KMS-11 (cell line): ENCODE results near the gene IL1RL1.

ENCODE experiments used
- H2AFZ ChIP-seq: fragments of 200-600 bp; sonication (generic); 2 replicates; pipeline ENCODE4 v1.6.1; 2016; ENCODE audit warnings: antibody characterized with exemption, mixed run types, low read depth
- H3K27ac ChIP-seq: fragments of 200-600 bp; sonication (generic); 2 replicates; pipeline ENCODE4 v1.6.1; 2016; ENCODE audit warnings: mild to moderate bottlenecking, mixed run types
- H3K27me3 ChIP-seq: fragments of 200-600 bp; sonication (generic); 2 replicates; pipeline ENCODE4 v1.6.1; 2017; ENCODE audit warnings: mild to moderate bottlenecking, low read depth, mixed run types, moderate library complexity; ENCODE audit not compliant: insufficient read depth
- H3K36me3 ChIP-seq: fragments of 200-600 bp; sonication (generic); 2 replicates; pipeline ENCODE4 v1.6.1; 2017; ENCODE audit warnings: mild to moderate bottlenecking, mixed run types; ENCODE audit not compliant: insufficient read depth
- H3K4me1 ChIP-seq: fragments of 200-600 bp; sonication (generic); 2 replicates; pipeline ENCODE4 v1.6.1; 2016; ENCODE audit warnings: mild to moderate bottlenecking, low read depth, mixed run types; ENCODE audit not compliant: poor library complexity, severe bottlenecking
- H3K4me2 ChIP-seq: fragments of 200-600 bp; sonication (generic); 2 replicates; pipeline ENCODE4 v1.7.0; 2016; ENCODE audit warnings: mild to moderate bottlenecking, mixed run types
- H3K4me3 ChIP-seq: fragments of 200-600 bp; sonication (generic); IDR thresholded peaks from 2 replicates; pipeline ENCODE4 v1.6.1; 2017; ENCODE audit warnings: low read depth, low read length, mixed read lengths; ENCODE audit not compliant: insufficient read depth
- H3K79me2 ChIP-seq: fragments of 200-600 bp; sonication (generic); 2 replicates; pipeline ENCODE4 v1.6.1; 2016; ENCODE audit warnings: low read depth, mixed run types; ENCODE audit not compliant: insufficient read depth
- H3K9ac ChIP-seq: fragments of 200-600 bp; sonication (generic); 2 replicates; pipeline ENCODE4 v1.6.1; 2016; ENCODE audit warnings: mild to moderate bottlenecking, mixed run types
- H4K20me1 ChIP-seq: fragments of 200-600 bp; sonication (generic); 2 replicates; pipeline ENCODE4 v1.6.1; 2016; ENCODE audit warnings: mild to moderate bottlenecking, mixed run types; ENCODE audit not compliant: insufficient read depth
- TF ChIP-seq, protein P1 (sequence below): fragments of 200-600 bp; sonication (generic); conservative IDR thresholded peaks from 2 replicates; pipeline ENCODE4 v1.6.1; 2017; ENCODE audit warnings: low read depth, mild to moderate bottlenecking, antibody characterized with exemption, low read length, moderate library complexity, mixed read lengths

The IL1RL1 gene

DNA sequence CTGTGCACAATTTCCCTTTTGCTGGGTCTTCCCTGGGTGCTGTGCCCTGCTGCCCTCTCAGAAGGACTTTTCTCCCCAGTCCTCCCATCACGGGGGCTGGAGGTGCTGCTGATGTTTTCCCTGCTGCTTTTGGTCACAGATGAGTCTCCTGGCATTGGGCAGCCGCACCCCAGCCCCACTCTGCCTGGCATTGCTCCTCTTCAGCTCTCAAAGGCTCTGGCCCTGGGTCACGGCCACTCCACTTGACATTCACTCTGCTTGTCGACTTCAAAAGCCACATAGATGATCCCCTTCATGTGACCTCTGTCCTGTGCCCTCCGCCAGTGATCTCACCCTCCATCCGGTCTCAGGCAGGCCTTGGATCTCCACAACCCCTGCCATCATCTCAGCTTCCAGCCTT, 43.6 kb upstream of the IL1RL1 start:
- no peak overlapping the region for H2AFZ ChIP-seq
- H3K27me3 ChIP-seq: no peaks in the 10 kb centered on the region
- H3K4me2 ChIP-seq: no peak overlapping the region
- H4K20me1 ChIP-seq: no peaks in the 10 kb centered on the region
- no peaks in the 10 kb centered on the region for H3K79me2 ChIP-seq
- TF ChIP-seq, protein P1, sequence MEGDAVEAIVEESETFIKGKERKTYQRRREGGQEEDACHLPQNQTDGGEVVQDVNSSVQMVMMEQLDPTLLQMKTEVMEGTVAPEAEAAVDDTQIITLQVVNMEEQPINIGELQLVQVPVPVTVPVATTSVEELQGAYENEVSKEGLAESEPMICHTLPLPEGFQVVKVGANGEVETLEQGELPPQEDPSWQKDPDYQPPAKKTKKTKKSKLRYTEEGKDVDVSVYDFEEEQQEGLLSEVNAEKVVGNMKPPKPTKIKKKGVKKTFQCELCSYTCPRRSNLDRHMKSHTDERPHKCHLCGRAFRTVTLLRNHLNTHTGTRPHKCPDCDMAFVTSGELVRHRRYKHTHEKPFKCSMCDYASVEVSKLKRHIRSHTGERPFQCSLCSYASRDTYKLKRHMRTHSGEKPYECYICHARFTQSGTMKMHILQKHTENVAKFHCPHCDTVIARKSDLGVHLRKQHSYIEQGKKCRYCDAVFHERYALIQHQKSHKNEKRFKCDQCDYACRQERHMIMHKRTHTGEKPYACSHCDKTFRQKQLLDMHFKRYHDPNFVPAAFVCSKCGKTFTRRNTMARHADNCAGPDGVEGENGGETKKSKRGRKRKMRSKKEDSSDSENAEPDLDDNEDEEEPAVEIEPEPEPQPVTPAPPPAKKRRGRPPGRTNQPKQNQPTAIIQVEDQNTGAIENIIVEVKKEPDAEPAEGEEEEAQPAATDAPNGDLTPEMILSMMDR: no peak
- no peaks in the 10 kb centered on the region for H3K4me1 ChIP-seq
- no peak overlapping the region for H3K9ac ChIP-seq
- no peaks in the 10 kb centered on the region for H3K36me3 ChIP-seq
- no peak overlapping the region for H3K4me3 ChIP-seq
- H3K27ac ChIP-seq: no peak overlapping the region

DNA sequence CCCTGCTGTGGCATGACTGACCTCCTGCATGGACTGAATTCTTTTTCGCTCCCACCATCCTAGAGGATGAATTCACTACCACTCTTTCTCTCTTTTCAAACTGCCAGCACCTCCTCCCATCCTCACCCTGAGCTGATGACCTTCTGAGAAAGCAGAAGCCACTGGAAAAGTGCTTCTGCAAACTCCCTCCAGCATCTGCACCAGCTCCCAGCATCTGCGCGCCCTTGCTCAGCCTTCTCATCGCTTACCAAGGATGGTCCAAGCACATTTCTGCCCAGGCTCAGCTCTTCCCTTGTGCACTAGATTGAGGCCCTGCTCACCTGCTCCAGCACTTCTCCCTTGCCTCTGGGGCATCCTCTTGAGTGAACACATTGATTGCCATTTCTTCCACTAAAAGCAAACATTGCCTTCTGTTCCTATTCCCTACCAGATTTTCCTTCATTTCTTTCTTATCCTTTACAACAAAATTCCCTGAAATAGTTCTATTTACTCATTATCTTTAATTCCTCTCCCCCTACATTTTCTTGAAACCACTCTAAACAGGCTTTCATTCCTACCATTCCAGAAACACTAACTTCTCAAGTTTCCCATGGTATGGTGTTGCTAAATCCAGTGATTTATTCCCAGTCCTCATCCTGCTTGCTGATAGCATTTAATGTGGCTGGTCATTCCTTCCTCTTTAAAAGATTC, 42.7 kb upstream of the IL1RL1 start:
- Histone ChIP-seq H4K20me1 (no peaks in the 10 kb centered on the region), H3K79me2 (no peaks in the 10 kb centered on the region), H3K4me2 (no peak overlapping the region), H3K27me3 (no peaks in the 10 kb centered on the region), H3K36me3 (no peaks in the 10 kb centered on the region), H2AFZ (no peak overlapping the region), H3K4me3 (no peak overlapping the region), H3K9ac (no peak overlapping the region), H3K4me1 (no peaks in the 10 kb centered on the region), H3K27ac (no peak overlapping the region)
- TF ChIP-seq, protein P1: no peak

DNA sequence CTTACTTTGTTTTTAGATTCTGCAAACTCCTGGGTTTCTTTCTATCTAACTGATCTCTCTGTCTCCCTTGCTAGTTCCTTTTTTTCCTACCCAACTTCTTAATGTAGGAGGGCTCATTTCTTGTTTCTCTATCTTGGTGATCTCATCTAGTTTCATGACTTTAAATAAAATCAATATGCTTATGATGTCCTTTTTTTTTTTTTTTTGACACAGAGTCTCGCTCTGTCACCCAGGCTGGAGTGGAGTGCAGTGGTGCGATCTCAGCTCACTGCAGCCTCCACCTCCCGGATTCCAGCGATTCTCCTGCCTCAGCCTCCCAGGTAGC, 42.2 kb upstream of the IL1RL1 start:
- Histone ChIP-seq H3K4me2 (no peak overlapping the region), H3K79me2 (no peaks in the 10 kb centered on the region), H3K9ac (no peak overlapping the region), H2AFZ (no peak overlapping the region), H3K27me3 (no peaks in the 10 kb centered on the region), H3K27ac (no peak overlapping the region), H3K36me3 (no peaks in the 10 kb centered on the region), H3K4me1 (no peaks in the 10 kb centered on the region), H4K20me1 (no peaks in the 10 kb centered on the region), H3K4me3 (no peak overlapping the region)
- TF ChIP-seq, protein P1: no peak

DNA sequence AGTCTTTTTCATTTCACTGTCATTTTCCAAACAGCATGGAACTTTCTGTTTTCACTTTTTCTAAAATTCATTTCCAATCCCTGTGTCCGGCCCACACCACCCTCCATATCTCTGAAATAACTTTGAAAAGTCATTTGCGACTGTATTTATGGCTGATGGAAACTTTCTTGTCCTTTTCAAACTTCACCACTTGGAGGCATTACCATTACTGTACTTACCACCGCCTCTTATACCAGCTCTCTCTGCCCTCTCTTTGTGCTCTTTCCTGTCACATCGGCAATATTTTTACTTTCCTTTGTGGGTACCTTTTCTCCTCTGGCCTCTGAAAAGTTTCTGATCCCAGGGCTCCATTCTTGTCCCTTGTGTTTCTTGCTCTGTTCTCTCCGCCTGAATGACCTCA, 39.5 kb upstream of the IL1RL1 start:
- Histone ChIP-seq H3K27ac (no peak overlapping the region), H3K79me2 (no peaks in the 10 kb centered on the region), H3K36me3 (no peaks in the 10 kb centered on the region), H3K9ac (no peak overlapping the region), H3K4me3 (no peak overlapping the region), H3K27me3 (no peaks in the 10 kb centered on the region), H2AFZ (no peak overlapping the region), H4K20me1 (no peaks in the 10 kb centered on the region), H3K4me1 (no peaks in the 10 kb centered on the region), H3K4me2 (no peak overlapping the region)
- TF ChIP-seq, protein P1: no peak
